KOPT-K1 (cell line): Measurements from ENCODE around the gene ARHGAP24.
"Not testable (repeated sequence)": the region's sequence is repeated elsewhere in the genome, so short reads cannot be mapped to it uniquely, and the experiment has no call there.

Experiments used
- H3K27ac ChIP-seq: fragments of 200-600 bp; sonication (generic); 2 replicates; pipeline ENCODE4 v1.5.1; 2016; ENCODE audit warnings: antibody characterized with exemption, mild to moderate bottlenecking, low read depth, low read length; ENCODE audit not compliant: poor library complexity, severe bottlenecking
- H3K36me3 ChIP-seq: fragments of 200-600 bp; sonication (generic); 2 replicates; pipeline ENCODE4 v1.5.1; 2017; ENCODE audit warnings: antibody characterized with exemption, mild to moderate bottlenecking, low read length, moderate library complexity; ENCODE audit not compliant: insufficient read depth
- H3K9me3 ChIP-seq: fragments of 200-600 bp; sonication (generic); 2 replicates; pipeline ENCODE4 v1.5.1; 2017; ENCODE audit warnings: antibody characterized with exemption, low read length, mild to moderate bottlenecking; ENCODE audit not compliant: insufficient read depth, poor library complexity, severe bottlenecking

The ARHGAP24 gene

DNA sequence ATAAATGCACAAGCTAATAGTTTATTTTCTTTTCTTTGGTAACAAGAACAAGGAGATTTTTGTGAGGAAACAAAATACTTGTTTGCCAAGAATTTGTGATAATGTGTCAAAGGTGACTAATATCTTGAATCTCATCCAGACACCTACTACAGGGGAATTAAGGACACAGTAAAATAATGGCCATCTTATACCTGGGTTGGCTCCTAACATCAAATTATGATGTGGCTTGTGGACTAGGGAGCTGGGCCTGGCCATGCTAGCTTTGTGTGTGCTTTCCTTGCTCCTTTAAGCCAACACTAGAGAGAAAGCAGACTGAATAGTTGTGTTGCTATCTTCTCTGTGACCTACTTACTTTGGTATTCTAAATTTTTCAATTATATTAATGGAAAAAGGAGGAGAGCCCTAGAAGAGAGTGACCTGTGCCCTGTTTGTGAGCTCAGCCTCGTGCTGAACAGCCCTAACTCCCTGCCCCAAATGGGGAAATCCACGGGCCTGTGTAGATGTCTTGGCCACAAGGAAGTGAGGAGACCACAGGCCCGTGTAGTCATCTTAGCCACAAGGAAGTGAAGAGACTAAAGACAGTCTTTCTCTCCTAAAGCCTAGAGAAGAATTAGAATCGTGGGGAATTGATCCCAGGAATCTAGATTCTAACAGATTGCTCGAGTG, 23.3 kb downstream of the ARHGAP24 start:
- H3K27ac ChIP-seq, result no peak overlapping the region

DNA sequence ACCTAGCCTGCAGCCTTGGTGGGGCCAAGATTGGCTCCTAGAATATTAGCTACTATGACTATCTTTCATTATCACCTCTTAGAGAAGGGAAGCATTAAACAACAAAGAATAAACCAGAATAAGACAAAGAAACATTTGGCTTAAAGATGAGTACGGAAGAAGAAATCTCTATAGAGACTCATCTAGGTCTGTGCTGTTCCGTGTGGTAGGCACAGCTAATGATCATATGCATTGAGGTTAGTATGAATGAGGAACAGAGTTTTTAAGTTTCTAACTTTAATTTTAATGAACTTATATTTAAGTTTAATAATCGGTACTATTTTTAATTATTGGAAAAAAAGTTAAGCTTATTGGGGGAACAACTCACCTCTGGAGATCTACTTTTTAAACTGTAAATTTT, 24.6 kb downstream of the ARHGAP24 start:
- Histone ChIP-seq H3K36me3 (no peaks in the 10 kb centered on the region), H3K27ac (no peak overlapping the region), H3K9me3 (no peaks in the 10 kb centered on the region)

More for the DNA sequence above, 23.3 kb downstream of the ARHGAP24 start:
- no peaks in the 10 kb centered on the region for H3K36me3 ChIP-seq
- no peaks in the 10 kb centered on the region for H3K9me3 ChIP-seq

DNA sequence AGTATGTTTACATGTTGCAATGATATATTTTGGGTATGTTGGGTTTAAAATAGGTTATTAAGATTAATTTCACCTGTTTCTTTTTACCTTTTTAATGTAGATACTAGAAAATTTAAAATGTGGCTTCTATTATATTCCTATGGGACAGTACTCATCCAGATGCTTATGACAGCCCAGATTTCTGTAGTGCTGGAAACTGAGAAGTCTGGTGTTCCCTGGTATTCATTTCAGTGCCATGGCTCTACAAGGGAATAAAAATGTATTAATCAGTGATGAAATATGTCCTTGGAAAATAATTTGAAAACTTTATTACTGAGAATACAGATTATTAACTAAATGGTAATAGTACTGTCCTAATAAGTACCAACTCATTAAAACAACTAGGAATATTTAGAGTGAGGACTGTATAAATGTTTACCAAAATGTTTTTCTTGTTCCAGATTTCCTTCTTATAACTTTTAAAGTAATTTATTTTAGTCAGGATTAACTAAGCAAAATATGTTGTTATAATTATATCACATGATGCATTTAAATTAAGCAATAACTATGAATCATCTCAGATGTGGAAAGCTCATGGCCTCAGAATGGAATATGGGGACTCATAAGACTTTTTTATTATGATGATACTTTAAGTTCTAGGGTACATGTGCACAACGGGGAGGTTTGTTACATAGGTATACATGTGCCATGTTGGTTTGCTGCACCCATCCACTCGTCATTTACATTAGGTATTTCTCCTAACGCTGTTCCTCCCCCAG, 25.3 kb downstream of the ARHGAP24 start:
- H3K9me3 ChIP-seq, result no peaks in the 10 kb centered on the region
- no peak overlapping the region for H3K27ac ChIP-seq

DNA sequence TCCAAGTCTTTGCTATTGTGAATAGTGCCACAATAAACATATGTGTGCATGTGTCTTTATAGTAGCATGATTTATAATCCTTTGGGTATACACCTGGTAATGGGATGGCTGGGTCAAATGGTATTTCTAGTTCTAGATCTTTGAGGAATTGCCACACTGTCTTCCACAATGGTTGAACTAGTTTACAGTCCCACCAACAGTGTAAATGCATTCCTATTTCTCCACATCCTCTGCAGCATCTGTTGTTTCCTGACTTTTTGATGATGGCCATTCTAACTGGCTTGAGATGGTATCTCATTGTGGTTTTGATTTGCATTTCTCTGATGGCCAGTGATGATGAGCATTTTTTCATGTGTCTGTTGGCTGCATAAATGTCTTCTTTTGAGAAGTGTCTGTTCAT, 26.2 kb downstream of the ARHGAP24 start:
- not testable (repeated sequence) for H3K9me3 ChIP-seq, H3K27ac ChIP-seq, H3K36me3 ChIP-seq

More for the DNA sequence above, 25.3 kb downstream of the ARHGAP24 start:
- no peaks in the 10 kb centered on the region for H3K36me3 ChIP-seq

DNA sequence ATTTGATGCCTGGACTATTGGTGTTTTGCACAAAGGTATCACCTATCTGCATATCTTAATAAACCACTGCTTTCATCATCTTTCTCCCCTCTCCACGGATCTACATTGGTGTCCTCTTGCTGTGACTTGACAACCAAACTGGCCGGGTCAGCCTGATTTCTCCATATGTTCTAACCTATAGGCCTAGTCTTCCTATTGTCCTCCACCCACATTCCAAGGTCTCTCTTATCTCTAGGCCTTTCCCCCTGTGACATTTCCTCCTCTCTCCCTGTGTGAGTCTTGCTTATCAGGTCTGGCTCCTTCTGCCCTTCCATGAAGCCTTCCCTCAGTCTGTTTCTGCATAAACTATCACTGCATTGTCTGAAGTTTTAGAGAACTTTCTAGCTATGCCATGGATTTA, 33.7 kb downstream of the ARHGAP24 start:
- no peak overlapping the region for H3K27ac ChIP-seq
- no peaks in the 10 kb centered on the region for H3K36me3 ChIP-seq
- H3K9me3 ChIP-seq, result no peaks in the 10 kb centered on the region

DNA sequence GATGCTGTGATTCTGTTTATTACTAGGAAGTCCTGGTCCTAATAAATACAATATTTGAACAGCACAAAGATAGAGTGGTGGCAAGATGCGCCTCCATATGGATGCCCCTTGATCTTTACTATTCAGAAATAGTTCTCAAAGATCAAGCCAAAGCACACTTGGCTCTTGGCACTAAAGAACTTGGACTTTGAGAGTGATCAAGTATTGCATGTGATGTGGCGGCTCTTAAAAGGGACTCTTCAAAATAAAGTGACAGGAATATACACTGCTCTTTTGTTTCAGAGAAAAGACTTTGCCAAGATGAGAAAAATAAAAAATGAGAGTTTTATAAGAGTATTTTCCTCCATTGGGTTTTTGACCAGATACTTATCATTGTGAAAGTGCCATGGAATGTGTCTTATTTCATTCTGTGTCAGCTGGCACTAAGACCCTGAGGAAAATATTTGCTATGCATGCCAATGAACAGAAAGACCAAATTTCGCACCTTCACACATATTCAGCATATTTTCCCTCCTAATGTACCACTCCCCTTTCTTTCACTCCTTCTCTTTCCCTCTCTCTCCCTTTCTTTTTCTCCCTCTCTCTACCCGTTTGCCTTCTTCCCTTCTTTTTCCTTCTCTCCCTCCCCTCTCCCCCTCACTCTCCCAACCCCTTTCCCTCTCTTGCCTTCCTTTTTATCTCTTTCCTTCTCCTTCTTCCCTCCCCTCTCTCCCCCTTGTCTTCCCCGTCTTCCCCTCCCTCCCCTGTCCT, 35.1 kb downstream of the ARHGAP24 start:
- Histone ChIP-seq H3K36me3 (no peaks in the 10 kb centered on the region), H3K9me3 (no peaks in the 10 kb centered on the region), H3K27ac (no peak overlapping the region)

DNA sequence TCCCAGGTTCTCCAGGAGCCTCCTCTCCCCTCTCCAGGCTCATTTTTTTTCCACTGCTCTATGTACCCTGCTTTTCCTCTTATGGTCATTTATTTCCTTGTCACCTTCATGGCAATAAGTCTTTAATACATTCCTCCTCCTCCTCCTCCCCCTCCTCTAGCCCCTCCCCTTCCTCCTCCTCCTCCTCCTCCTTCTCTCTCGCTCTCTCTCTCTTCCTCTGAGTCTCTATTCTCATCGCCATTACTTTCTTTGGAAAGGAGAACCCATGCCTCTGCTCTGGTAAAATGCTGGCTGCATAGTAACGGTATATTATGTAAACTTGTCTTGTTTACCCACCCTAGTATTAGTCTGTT, 35.7 kb downstream of the ARHGAP24 start:
- Histone ChIP-seq H3K9me3 (no peaks in the 10 kb centered on the region), H3K36me3 (no peaks in the 10 kb centered on the region), H3K27ac (no peak overlapping the region)

DNA sequence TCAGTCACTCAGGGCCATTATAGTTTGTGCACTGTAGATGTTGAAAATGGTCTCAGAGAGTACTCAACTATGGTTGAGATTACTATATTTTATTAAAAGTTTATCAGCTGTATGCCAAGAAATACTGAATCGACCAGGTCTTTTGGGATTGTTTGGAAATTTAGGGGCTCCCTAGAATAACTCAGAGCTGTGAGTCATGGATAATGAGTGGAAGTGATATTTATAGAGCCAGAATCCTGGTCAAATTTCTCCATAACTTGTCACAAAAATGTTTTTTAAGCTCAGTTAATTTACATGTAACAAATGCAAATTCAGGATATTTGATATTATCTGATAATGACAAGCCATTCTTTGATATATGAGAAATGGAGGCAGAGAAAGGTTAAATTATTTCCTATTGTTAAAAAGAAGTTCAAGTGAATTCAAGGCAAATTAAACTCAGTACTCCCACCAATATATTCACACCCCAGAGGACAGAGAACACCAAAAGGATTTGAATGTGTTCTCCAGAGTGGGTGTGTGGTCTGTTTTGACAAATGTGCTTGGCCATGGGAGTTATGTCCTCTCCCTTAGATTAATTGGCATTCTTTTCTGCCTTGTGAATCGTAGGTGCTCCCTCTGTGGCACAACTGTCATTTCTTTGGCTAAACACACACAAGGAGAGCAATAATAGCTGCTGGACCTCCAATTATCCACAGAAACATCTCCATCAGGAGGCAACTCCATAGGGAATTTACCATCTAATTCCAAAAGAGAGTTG, 37.7 kb downstream of the ARHGAP24 start:
- Histone ChIP-seq H3K9me3 (no peaks in the 10 kb centered on the region), H3K27ac (no peak overlapping the region), H3K36me3 (no peaks in the 10 kb centered on the region)

DNA sequence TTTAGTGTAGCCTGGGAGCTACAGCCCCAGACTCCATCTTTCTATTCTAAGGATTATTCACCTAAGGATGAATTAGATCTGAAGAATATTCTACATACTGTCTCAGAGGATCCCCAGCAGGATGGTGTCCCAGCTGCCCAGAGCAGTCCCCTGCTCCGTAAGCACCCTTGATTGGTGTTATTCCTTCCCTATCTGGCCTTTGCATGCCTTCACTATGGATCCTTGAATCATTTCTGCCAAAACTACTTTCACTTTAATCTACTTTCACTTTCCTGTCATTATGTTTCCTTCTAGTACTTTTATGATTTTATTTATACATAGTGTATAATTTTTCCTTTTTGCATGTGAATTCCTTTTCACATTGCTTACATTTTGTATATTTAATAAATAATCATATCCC, 39.2 kb downstream of the ARHGAP24 start:
- H3K27ac ChIP-seq, result no peak overlapping the region
- no peaks in the 10 kb centered on the region for H3K36me3 ChIP-seq
- H3K9me3 ChIP-seq, result no peaks in the 10 kb centered on the region

DNA sequence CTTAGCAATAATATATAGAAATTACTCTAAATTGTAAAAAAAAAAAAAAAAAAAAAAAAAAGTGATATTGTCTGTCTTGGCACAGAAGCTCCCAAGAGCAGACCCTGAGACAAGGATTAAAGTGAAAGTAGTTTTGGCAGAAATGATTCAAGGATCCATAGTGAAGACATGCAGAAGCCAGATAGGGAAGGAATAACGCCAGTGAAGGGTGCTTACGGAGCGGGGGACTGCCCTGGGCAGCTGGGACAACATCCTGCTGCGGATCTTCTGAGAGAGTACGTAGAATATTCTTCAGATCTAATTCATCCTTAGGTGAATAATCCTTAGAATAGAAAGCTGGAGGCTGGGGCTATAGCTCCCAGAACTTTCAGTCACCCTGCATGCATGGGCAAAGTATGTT, 39.8 kb downstream of the ARHGAP24 start:
- no peaks in the 10 kb centered on the region for H3K9me3 ChIP-seq
- no peaks in the 10 kb centered on the region for H3K36me3 ChIP-seq

DNA sequence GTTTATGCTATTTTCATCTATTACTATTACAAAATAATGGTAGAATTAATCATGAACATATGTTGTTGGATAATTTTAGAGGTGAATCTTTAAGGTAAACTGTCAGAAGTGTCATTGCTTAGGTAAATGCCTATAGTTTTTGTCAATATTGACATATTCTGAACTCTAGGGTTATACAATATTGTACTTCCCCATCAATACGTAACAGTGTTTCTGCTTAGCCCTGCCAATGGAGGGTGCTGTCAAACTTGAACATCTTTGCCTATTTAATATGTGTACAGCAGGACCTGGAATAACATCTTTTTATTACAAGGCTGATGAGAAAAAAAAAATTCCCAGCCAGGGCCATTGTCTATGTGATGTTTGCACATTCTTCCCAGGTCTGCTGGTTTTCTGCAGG, 40.8 kb downstream of the ARHGAP24 start:
- H3K36me3 ChIP-seq, result no peaks in the 10 kb centered on the region
- H3K9me3 ChIP-seq, result no peaks in the 10 kb centered on the region
- H3K27ac ChIP-seq, result no peak overlapping the region

More for the DNA sequence above, 39.8 kb downstream of the ARHGAP24 start:
- no peak overlapping the region for H3K27ac ChIP-seq

DNA sequence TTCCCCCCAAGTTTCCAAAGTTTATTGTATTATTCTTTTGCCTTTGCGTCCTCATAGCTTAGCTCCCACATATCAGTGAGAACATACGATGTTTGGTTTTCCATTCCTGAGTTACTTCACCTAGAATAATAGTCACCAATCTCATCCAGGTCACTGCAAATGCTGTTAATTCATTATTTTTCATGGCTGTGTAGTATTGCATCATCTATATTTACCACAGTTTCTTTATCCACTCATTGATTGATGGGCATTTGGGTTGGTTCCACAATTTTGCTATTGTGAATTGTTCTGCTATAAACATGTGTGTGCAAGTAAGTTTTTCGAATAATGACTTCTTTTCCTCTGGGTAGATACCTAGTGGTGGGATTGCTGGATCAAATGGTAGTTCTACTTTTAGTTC, 43.6 kb downstream of the ARHGAP24 start:
- not testable (repeated sequence) for H3K27ac ChIP-seq, H3K9me3 ChIP-seq, H3K36me3 ChIP-seq

DNA sequence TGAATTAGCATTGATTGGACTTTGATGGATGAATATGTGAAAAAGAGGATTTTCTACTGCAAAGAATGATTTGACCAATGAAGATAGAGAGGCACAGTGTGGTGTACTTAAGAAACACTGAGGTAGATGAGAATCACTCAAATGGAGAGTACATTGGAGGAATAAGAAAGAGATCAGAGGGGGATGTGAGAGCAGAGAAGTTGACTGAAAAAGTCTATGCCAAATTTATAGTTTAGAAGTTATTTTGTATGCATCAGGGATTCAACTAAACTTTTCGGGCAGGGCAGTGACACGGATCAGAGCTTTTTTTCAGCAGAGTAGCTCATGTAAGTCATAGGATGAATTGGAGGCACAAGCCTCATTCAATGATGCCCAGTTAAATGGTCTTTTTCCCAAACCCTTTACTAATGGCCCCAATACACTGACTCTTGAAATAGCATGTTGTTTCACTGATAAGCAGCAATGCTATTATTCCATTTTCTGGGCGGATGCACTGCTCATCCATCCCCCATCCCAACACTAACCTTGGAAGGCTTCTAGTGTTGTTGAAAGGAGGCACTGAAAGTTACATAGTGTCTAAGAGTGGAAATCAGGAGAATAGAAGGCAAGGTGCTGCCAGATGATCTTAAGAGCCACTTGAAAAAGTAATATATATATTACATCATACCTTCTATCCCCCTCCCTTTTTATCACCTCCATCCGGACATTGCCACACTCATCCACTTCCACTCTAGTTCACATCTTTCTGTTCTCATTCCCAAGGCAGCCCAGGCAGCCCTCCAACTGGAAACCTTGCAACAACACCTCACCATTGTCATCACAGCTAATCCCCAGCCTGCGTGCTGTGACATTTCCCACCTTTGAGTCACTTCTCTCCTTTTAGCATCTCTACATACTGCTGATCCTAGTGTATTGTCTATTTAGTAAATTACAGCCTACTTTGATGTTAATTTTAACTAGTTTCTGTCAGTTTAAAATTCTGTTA, 46.1 kb downstream of the ARHGAP24 start:
- H3K9me3 ChIP-seq, result no peaks in the 10 kb centered on the region
- no peak overlapping the region for H3K27ac ChIP-seq
- H3K36me3 ChIP-seq, result no peaks in the 10 kb centered on the region

DNA sequence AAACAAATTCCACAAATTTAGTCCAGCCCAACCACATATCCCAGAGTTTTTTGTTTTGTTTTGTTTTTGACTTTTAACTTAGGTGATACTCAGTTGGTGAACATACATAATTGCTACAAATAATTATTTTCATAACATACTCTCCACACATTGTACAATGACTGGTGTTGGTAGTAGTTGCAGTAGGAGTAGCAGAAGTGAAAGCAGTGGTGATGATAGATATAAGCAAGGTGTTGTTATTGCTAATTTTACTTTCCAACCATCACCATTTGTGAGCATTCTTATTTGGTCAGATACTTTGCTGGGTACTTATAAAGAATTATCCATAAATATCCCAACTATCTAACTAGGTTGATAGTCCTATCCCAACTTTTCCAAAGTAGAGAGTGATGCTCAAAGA, 47.3 kb downstream of the ARHGAP24 start:
- Histone ChIP-seq H3K36me3 (no peaks in the 10 kb centered on the region), H3K27ac (no peak overlapping the region), H3K9me3 (no peaks in the 10 kb centered on the region)
